NCI-H2081 (cell line): ENCODE data around the gene CLPTM1L.
"Not testable (repeated sequence)": the region's sequence is repeated elsewhere in the genome, so short reads cannot be mapped to it uniquely, and the experiment has no call there.

ENCODE experiments used
- DNase-seq, 2 experiments: peaks; one replicate each; lab custom pipeline; 2025; lab: John Stamatoyannopoulos, UW

CLPTM1L gene

GRCh38 chr5:1289559-1289958, 55.3 kb downstream of the CLPTM1L start:
- DNase-seq = not testable (repeated sequence)

GRCh38 chr5:1288439-1289335, 56.2 kb downstream of the CLPTM1L start:
- DNase-seq = no peak

GRCh38 chr5:1285883-1286291, 59.0 kb downstream of the CLPTM1L start:
- DNase-seq = no peak

GRCh38 chr5:1285141-1285540, 59.8 kb downstream of the CLPTM1L start:
- no peak for DNase-seq

GRCh38 chr5:1284336-1284970, 60.4 kb downstream of the CLPTM1L start:
- DNase-seq = not testable (repeated sequence)

GRCh38 chr5:1283729-1284041, 61.2 kb downstream of the CLPTM1L start:
- not testable (repeated sequence) for DNase-seq

- DNase-seq = not testable (repeated sequence)
These were observed 61.7 kb downstream of the CLPTM1L start for GRCh38 chr5:1282993-1283728.

GRCh38 chr5:1282131-1282992, 62.5 kb downstream of the CLPTM1L start:
- DNase-seq = no peak

- no peak for DNase-seq
These were observed 63.6 kb downstream of the CLPTM1L start for GRCh38 chr5:1281038-1281882.

- no peak for DNase-seq
These were observed 64.5 kb downstream of the CLPTM1L start for GRCh38 chr5:1280177-1281037.

- DNase-seq = no peak
These were observed 65.3 kb downstream of the CLPTM1L start for GRCh38 chr5:1279443-1280151.

GRCh38 chr5:1278656-1279442, 66.0 kb downstream of the CLPTM1L start:
- no peak for DNase-seq

- no peak for DNase-seq
These were observed 66.7 kb downstream of the CLPTM1L start for GRCh38 chr5:1278216-1278615.

- no peak for DNase-seq
These were observed 67.1 kb downstream of the CLPTM1L start for GRCh38 chr5:1277781-1278180.

GRCh38 chr5:1277331-1277730, 67.6 kb downstream of the CLPTM1L start:
- no peak for DNase-seq

- DNase-seq = no peak
These were observed 68.0 kb downstream of the CLPTM1L start for GRCh38 chr5:1276930-1277329.

- not testable (repeated sequence) for DNase-seq
These were observed 69.2 kb downstream of the CLPTM1L start for GRCh38 chr5:1275397-1276391.
